ENCODE data around the gene MBP. TPM values are rescaled to one million over a fixed set of nuclear protein-coding genes. Genes with fewer than 3 reads are reported as not detected.
A peak's percentile ranks its signal among the peaks of the same experiment; 100 is the strongest.
"Not testable (repeated sequence)": the region's sequence is repeated elsewhere in the genome, so short reads cannot be mapped to it uniquely, and the experiment has no call there.

The MBP gene
- polyA plus RNA-seq, 1 donor from 2014 or later, result 89.4 TPM

- H3K27me3 Mint-ChIP-seq, result no peaks in the 10 kb centered on the region
- no peaks in the 10 kb centered on the region for H3K9me3 Mint-ChIP-seq
- H3K4me3 Mint-ChIP-seq, result no peak overlapping the region
- peak overlapping the region in 1 of 3 donors; percentile 43 for H3K27ac Mint-ChIP-seq
- peaks cover 3 to 13% (median 7%) of the 10 kb centered on the region in 3 donors for H3K4me1 Mint-ChIP-seq
- peaks cover 15% of the 10 kb centered on the region for H3K36me3 Mint-ChIP-seq
Observed at GRCh38 chr18:76955524-76956170, 176.9 kb downstream of the MBP start.

- H3K4me1 Mint-ChIP-seq, result peaks cover 7 to 13% (median 9%) of the 10 kb centered on the region in 3 donors
- H3K27ac Mint-ChIP-seq, result no peak overlapping the region
- H3K9me3 Mint-ChIP-seq, result no peaks in the 10 kb centered on the region
- no peaks in the 10 kb centered on the region for H3K27me3 Mint-ChIP-seq
- peaks cover 10% of the 10 kb centered on the region for H3K36me3 Mint-ChIP-seq
- H3K4me3 Mint-ChIP-seq, result no peak overlapping the region
Observed at GRCh38 chr18:76953583-76954233, 178.9 kb downstream of the MBP start.

- H3K9me3 Mint-ChIP-seq, result no peaks in the 10 kb centered on the region
- H3K4me1 Mint-ChIP-seq, result peaks cover 7 to 13% (median 9%) of the 10 kb centered on the region in 3 donors
- no peaks in the 10 kb centered on the region for H3K27me3 Mint-ChIP-seq
- peaks cover 10% of the 10 kb centered on the region for H3K36me3 Mint-ChIP-seq
- H3K4me3 Mint-ChIP-seq, result no peak overlapping the region
- H3K27ac Mint-ChIP-seq, result no peak overlapping the region
Observed at GRCh38 chr18:76953156-76953555, 179.4 kb downstream of the MBP start.

- H3K4me3 Mint-ChIP-seq, result no peak overlapping the region
- no peaks in the 10 kb centered on the region for H3K9me3 Mint-ChIP-seq
- no peaks in the 10 kb centered on the region for H3K27me3 Mint-ChIP-seq
- H3K36me3 Mint-ChIP-seq, result peaks cover 9% of the 10 kb centered on the region
- no peak overlapping the region for H3K27ac Mint-ChIP-seq
- peaks cover 7 to 13% (median 9%) of the 10 kb centered on the region in 3 donors for H3K4me1 Mint-ChIP-seq
Observed at GRCh38 chr18:76952747-76953146, 179.8 kb downstream of the MBP start.

GRCh38 chr18:76951456-76952247, 180.9 kb downstream of the MBP start:
- no peaks in the 10 kb centered on the region for H3K27me3 Mint-ChIP-seq
- H3K27ac Mint-ChIP-seq, result no peak overlapping the region
- H3K4me1 Mint-ChIP-seq, result peaks cover 6 to 11% (median 9%) of the 10 kb centered on the region in 3 donors
- peaks cover 12% of the 10 kb centered on the region for H3K36me3 Mint-ChIP-seq
- peaks cover 0 to under 1% (median 0%) of the 10 kb centered on the region in 3 donors for H3K9me3 Mint-ChIP-seq
- H3K4me3 Mint-ChIP-seq, result no peak overlapping the region

- H3K36me3 Mint-ChIP-seq, result peaks cover 14% of the 10 kb centered on the region
- peaks cover 7 to 18% (median 9%) of the 10 kb centered on the region in 3 donors for H3K4me1 Mint-ChIP-seq
- no peaks in the 10 kb centered on the region for H3K27me3 Mint-ChIP-seq
- no peak overlapping the region for H3K4me3 Mint-ChIP-seq
- peaks cover 0 to 10% (median 0%) of the 10 kb centered on the region in 3 donors for H3K9me3 Mint-ChIP-seq
- peak overlapping the region in 1 of 3 donors; percentile 62 for H3K27ac Mint-ChIP-seq
Observed at GRCh38 chr18:76948345-76948744, 184.2 kb downstream of the MBP start.

GRCh38 chr18:76944346-76944745, 188.2 kb downstream of the MBP start:
- H3K36me3 Mint-ChIP-seq, result peaks cover 10% of the 10 kb centered on the region
- not testable (repeated sequence) for H3K27me3 Mint-ChIP-seq, H3K4me3 Mint-ChIP-seq, H3K27ac Mint-ChIP-seq, H3K4me1 Mint-ChIP-seq
- peaks cover 0 to 10% (median 0%) of the 10 kb centered on the region in 3 donors for H3K9me3 Mint-ChIP-seq

GRCh38 chr18:76943542-76944339, 188.8 kb downstream of the MBP start:
- H3K4me3 Mint-ChIP-seq, result no peak overlapping the region
- peaks cover 10% of the 10 kb centered on the region for H3K36me3 Mint-ChIP-seq
- no peaks in the 10 kb centered on the region for H3K27me3 Mint-ChIP-seq
- H3K27ac Mint-ChIP-seq, result no peak overlapping the region
- peaks cover 0 to 9% (median 3%) of the 10 kb centered on the region in 3 donors for H3K4me1 Mint-ChIP-seq
- peaks cover 0 to 10% (median 0%) of the 10 kb centered on the region in 3 donors for H3K9me3 Mint-ChIP-seq

- Mint-ChIP-seq H3K27me3 (no peaks in the 10 kb centered on the region), H3K27ac (no peak overlapping the region), H3K9me3 (peaks cover 0 to 6% (median 0%) of the 10 kb centered on the region in 3 donors), H3K4me3 (no peak overlapping the region), H3K4me1 (peaks cover 2 to 4% (median 3%) of the 10 kb centered on the region in 3 donors), H3K36me3 (peaks cover 8% of the 10 kb centered on the region)
Observed at GRCh38 chr18:76941284-76941683, 191.3 kb downstream of the MBP start.

- Mint-ChIP-seq H3K4me3 (peak overlapping the region in 1 of 4 donors; percentile 4), H3K4me1 (peaks cover 0 to 3% (median 2%) of the 10 kb centered on the region in 3 donors), H3K9me3 (no peaks in the 10 kb centered on the region), H3K36me3 (peaks cover 6% of the 10 kb centered on the region), H3K27ac (peak overlapping the region in 1 of 3 donors; percentile 66), H3K27me3 (no peaks in the 10 kb centered on the region)
Observed at GRCh38 chr18:76938619-76939018, 194.0 kb downstream of the MBP start.

- Mint-ChIP-seq H3K27me3 (no peaks in the 10 kb centered on the region), H3K36me3 (peaks cover 6% of the 10 kb centered on the region), H3K27ac (peak overlapping the region in 1 of 3 donors; percentile 66), H3K4me1 (peaks cover 0 to 3% (median 2%) of the 10 kb centered on the region in 3 donors), H3K9me3 (no peaks in the 10 kb centered on the region), H3K4me3 (no peak overlapping the region)
Observed at GRCh38 chr18:76937597-76937996, 195.0 kb downstream of the MBP start.

- Mint-ChIP-seq H3K4me1 (peaks cover 0 to 5% (median 2%) of the 10 kb centered on the region in 3 donors), H3K27ac (no peak overlapping the region), H3K27me3 (no peaks in the 10 kb centered on the region), H3K36me3 (peaks cover 6% of the 10 kb centered on the region), H3K4me3 (no peak overlapping the region), H3K9me3 (no peaks in the 10 kb centered on the region)
Observed at GRCh38 chr18:76936877-76937276, 195.7 kb downstream of the MBP start.

GRCh38 chr18:76935722-76936337, 196.8 kb downstream of the MBP start:
- Mint-ChIP-seq H3K4me1 (peaks cover 0 to 5% (median 2%) of the 10 kb centered on the region in 3 donors), H3K4me3 (no peak overlapping the region), H3K9me3 (no peaks in the 10 kb centered on the region), H3K27me3 (no peaks in the 10 kb centered on the region), H3K36me3 (peaks cover 6% of the 10 kb centered on the region), H3K27ac (peak overlapping the region in 1 of 3 donors; percentile 36)
